ACC112 (cell line): ENCODE data around the gene CASKIN1.

ENCODE experiments used
- H2AFZ ChIP-seq: fragments of 200-600 bp; sonication (generic); one replicate; pipeline ENCODE4 v1.6.0; 2017; ENCODE audit warnings: antibody characterized with exemption, low read length; ENCODE audit not compliant: unreplicated experiment
- H3K27ac ChIP-seq: fragments of 200-600 bp; sonication (generic); 2 replicates; pipeline ENCODE4 v1.5.1; 2014; ENCODE audit warnings: low read depth, mild to moderate bottlenecking, antibody characterized with exemption, low read length, moderate library complexity
- H3K27me3 ChIP-seq: fragments of 200-600 bp; sonication (generic); 2 replicates; pipeline ENCODE4 v1.6.1; 2014; ENCODE audit warnings: mild to moderate bottlenecking, antibody characterized with exemption, low read length, moderate library complexity, mixed read lengths; ENCODE audit not compliant: insufficient read depth
- H3K36me3 ChIP-seq: fragments of 200-600 bp; sonication (generic); 2 replicates; pipeline ENCODE4 v1.6.1; 2016; ENCODE audit warnings: mild to moderate bottlenecking, antibody characterized with exemption, low read length, moderate library complexity, mixed read lengths; ENCODE audit not compliant: insufficient read depth
- H3K4me1 ChIP-seq: fragments of 200-600 bp; sonication (generic); one replicate; pipeline ENCODE4 v1.6.1; 2016; ENCODE audit warnings: low read length, mixed read lengths; ENCODE audit not compliant: insufficient read depth, unreplicated experiment, control insufficient read depth
- H3K4me3 ChIP-seq: fragments of 200-600 bp; sonication (generic); 2 replicates; pipeline ENCODE4 v1.5.1; 2014; ENCODE audit warnings: mild to moderate bottlenecking, low read depth, low read length
- H3K79me2 ChIP-seq: fragments of 200-600 bp; sonication (generic); one replicate; pipeline ENCODE4 v1.6.0; 2016; ENCODE audit warnings: low read length; ENCODE audit not compliant: control insufficient read depth, unreplicated experiment, insufficient read depth

Gene CASKIN1

DNA sequence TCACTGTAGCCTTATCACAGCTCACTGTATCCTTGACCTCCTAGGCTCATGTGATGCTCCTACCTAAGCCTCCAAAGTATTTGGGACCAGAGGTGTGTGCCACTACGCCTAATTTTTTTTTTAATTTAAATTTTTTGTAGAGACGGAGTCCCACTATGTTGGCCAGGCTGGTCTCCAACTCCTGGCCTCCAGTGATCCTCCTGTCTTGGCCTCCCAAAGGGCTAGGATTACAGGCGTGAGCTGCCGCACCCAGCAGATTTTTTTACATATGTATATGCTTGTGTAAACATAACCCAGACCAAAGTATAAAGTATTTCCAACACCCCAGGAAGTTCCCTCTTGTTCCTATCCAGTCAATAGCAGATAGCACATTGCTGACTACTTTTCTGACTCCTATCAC, 19.9 kb upstream of the CASKIN1 start:
- no peak overlapping the region for H3K27ac ChIP-seq
- peaks cover 15% of the 10 kb centered on the region for H3K4me1 ChIP-seq
- H3K36me3 ChIP-seq, result peaks cover 5% of the 10 kb centered on the region; the same call in 1 of the 2 replicates
- no peaks in the 10 kb centered on the region for H3K27me3 ChIP-seq
- H3K79me2 ChIP-seq, result peaks cover 25% of the 10 kb centered on the region
- no peak overlapping the region for H2AFZ ChIP-seq
- no peak overlapping the region; the same call in 1 of the 2 replicates for H3K4me3 ChIP-seq

DNA sequence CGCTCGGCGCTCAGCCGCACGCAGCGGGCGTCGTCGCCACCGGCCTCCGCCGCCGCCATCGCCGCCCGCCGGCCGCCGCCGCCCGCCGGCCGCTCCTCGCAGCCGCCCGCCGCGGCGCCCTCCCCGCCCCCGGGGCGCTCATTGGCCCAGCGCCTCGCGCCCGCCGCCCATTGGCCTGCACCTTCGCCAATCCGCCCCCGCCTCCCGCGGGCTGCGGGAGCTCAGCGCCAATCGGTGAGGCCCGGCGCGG, 18.2 kb upstream of the CASKIN1 start, which contains the start of gene PGP:
TSS of gene PGP (minus strand) at position 122 of the 250 bp plus-strand sequence. CDS start at position 59, 63 bp downstream.
- Histone ChIP-seq H3K36me3 (peaks cover 5% of the 10 kb centered on the region; the same call in 1 of the 2 replicates), H3K27ac (peak within 1 kb of the TSS; percentile 92), H3K79me2 (peaks cover 25% of the 10 kb centered on the region), H3K4me1 (peaks cover 15% of the 10 kb centered on the region), H3K4me3 (peak within 1 kb of the TSS; percentile 99), H3K27me3 (no peaks in the 10 kb centered on the region), H2AFZ (peak within 1 kb of the TSS; percentile 77)

DNA sequence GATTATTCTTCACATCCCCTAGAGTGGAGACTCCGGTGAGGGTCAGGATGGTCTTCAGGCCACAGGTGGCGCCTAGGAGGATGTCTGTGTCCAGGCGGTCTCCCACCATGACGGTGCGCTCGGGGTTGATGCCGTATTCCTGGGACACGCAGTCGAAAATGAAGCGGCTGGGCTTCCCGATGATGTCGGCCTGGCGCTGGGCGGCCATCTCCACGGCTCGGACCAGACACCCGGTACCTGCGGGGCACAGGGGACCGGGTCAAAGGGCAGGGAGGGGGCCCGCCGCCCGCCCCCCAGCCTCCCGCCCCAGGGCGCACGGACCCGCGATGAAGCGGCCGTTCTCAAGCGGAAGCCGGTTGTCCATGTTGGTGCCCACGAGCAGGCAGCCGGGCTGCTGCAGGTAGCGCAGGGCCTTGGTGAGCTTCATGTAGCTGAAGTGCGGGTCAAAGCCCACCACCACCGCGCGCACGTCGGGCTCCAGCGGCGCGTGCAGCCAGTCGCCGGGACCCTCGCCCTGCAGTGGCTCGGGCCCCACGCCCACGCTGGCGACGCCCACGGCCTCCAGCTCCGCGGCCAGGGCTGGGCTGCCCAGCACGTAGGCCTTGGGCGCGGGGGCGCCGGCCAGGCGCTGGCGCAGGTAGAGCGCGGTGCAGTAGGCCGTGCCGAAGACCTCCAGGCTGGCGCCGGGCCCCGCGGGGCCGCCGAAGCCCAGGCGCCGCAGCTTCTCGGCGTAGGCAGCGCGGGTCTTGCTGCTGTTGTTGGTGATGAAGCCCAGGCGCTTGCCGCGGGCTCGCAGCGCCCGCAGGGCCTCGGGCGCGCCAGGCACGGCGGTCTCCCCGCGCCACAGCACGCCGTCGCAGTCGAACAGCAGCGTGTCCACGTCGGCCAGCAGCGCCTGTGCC, 17.7 kb upstream of the CASKIN1 start:
- Histone ChIP-seq H3K79me2 (peaks cover 25% of the 10 kb centered on the region), H3K27me3 (no peaks in the 10 kb centered on the region), H3K27ac (peak overlapping the region; percentile 38; the same call in 1 of the 2 replicates), H3K4me3 (peak overlapping the region; percentile 99), H2AFZ (peak overlapping the region; percentile 28), H3K4me1 (peaks cover 15% of the 10 kb centered on the region), H3K36me3 (peaks cover 5% of the 10 kb centered on the region; the same call in 1 of the 2 replicates)

DNA sequence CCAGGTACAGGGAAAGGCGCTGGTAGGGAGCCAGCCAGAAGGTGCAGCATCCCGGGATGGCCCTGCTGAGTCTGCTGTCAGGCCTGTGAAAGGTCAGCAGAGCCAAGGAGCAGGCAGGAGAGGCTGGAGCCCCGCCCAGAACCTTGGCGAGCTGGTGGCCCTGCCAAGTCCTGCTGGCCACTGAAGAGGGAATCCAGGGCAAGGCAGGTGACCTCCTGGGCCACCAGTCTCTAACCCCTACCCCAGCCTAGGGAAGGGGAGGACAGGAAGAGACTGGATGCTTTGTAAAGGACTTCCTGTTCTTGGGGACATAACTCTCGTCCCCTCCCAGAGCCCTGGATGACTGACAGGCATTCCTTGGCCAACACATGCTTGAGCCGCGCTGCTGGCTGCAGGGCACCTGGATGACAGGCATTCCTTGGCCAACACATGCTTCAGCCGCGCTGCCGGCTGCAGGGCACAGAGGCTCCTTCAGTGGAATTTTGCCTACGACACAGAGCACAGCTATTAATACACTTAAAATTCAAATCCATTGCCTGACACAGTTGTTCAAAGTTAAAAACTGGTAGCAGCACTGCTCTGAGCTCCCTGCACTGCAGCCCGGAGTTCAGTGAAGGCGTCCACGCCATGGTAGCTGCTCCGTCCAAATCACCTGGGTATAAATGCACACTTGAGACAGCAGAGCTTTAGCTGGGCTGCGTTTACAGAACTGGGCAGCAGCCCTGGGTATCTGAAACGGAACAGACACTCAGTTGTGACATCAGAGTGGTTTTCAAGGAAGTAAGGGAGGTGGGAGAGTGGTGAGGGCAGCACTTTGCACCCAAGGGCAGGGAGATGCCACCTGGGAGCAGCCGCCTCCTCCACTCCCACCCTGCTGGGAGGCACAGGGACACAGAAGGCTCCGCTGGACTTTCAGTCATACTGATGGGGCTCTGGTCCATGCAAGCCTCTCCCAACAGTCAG, 16.2 kb upstream of the CASKIN1 start:
- H3K27ac ChIP-seq, result no peak overlapping the region
- no peak overlapping the region for H2AFZ ChIP-seq
- no peaks in the 10 kb centered on the region for H3K27me3 ChIP-seq
- H3K36me3 ChIP-seq, result peaks cover 11% of the 10 kb centered on the region; the same call in 1 of the 2 replicates
- H3K4me3 ChIP-seq, result peak overlapping the region; percentile 99
- H3K79me2 ChIP-seq, result peaks cover 25% of the 10 kb centered on the region
- H3K4me1 ChIP-seq, result peaks cover 15% of the 10 kb centered on the region

- H3K36me3 ChIP-seq, result peaks cover 11% of the 10 kb centered on the region; the same call in 1 of the 2 replicates
- H2AFZ ChIP-seq, result no peak overlapping the region
- H3K79me2 ChIP-seq, result peaks cover 25% of the 10 kb centered on the region
- H3K4me3 ChIP-seq, result peak overlapping the region; percentile 99
- no peaks in the 10 kb centered on the region for H3K27me3 ChIP-seq
- no peak overlapping the region for H3K27ac ChIP-seq
- peaks cover 15% of the 10 kb centered on the region for H3K4me1 ChIP-seq
These were observed 15.5 kb upstream of the CASKIN1 start for GRCh38 chr16:2211923-2212347.

GRCh38 chr16:2210386-2211365, 14.3 kb upstream of the CASKIN1 start, which contains the start of gene BRICD5:
Gene BRICD5 (minus strand): TSS chr16:2210863. CDS start chr16:2210833, 30 bp downstream.
- Histone ChIP-seq H3K36me3 (peaks cover 11% of the 10 kb centered on the region; the same call in 1 of the 2 replicates), H2AFZ (no peak within 1 kb of the TSS), H3K4me3 (no peak within 1 kb of the TSS; the same call in 1 of the 2 replicates), H3K79me2 (peaks cover 32% of the 10 kb centered on the region), H3K27ac (no peak within 1 kb of the TSS), H3K4me1 (peaks cover 24% of the 10 kb centered on the region), H3K27me3 (no peaks in the 10 kb centered on the region)

GRCh38 chr16:2210009-2210332, 13.6 kb upstream of the CASKIN1 start:
- Histone ChIP-seq H3K4me1 (peaks cover 24% of the 10 kb centered on the region), H3K27me3 (no peaks in the 10 kb centered on the region), H3K79me2 (peaks cover 33% of the 10 kb centered on the region), H3K27ac (no peak overlapping the region), H2AFZ (no peak overlapping the region), H3K4me3 (no peak overlapping the region), H3K36me3 (peaks cover 11% of the 10 kb centered on the region; the same call in 1 of the 2 replicates)

GRCh38 chr16:2209258-2210008, 13.0 kb upstream of the CASKIN1 start:
- H3K4me1 ChIP-seq, result peaks cover 24% of the 10 kb centered on the region
- H3K79me2 ChIP-seq, result peaks cover 32% of the 10 kb centered on the region
- H2AFZ ChIP-seq, result no peak overlapping the region
- no peak overlapping the region for H3K27ac ChIP-seq
- peaks cover 11% of the 10 kb centered on the region; the same call in 1 of the 2 replicates for H3K36me3 ChIP-seq
- H3K4me3 ChIP-seq, result no peak overlapping the region
- no peaks in the 10 kb centered on the region for H3K27me3 ChIP-seq

DNA sequence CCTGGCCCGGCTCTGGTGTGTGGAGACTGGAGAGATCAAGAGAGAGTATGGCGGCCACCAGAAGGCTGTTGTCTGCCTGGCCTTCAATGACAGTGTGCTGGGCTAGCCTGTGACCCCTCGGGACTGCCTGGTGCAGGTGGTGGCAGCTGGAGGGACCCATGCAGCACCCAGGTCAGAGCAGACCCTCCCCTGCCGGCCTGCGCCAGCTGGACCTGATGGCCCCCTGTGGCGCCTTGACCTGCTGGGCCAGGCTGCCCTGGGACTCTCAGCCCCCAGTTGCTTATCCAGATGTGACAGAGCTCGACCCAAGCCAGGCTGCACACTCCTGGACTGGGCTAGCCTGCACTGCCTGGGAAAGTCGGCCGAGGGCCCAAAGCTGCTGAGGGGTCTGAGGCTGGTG, 12.4 kb upstream of the CASKIN1 start:
- Histone ChIP-seq H3K79me2 (peaks cover 26% of the 10 kb centered on the region), H3K27ac (no peak overlapping the region), H2AFZ (no peak overlapping the region), H3K27me3 (no peaks in the 10 kb centered on the region), H3K36me3 (peaks cover 11% of the 10 kb centered on the region; the same call in 1 of the 2 replicates), H3K4me3 (no peak overlapping the region), H3K4me1 (peaks cover 24% of the 10 kb centered on the region)
